HepG2 (cell line): ENCODE results near the gene TANGO2.

Experiments
- ASH2L ChIP-seq: fragments of 300-600, 200-600 bp; sonication (generic); IDR thresholded peaks from 2 replicates; pipeline ENCODE4 v1.7.0; 2017; ENCODE audit warnings: low read depth, mild to moderate bottlenecking, moderate library complexity, mixed read lengths, low read length; ENCODE audit not compliant: insufficient read length
- MAFF ChIP-seq: IDR thresholded peaks from 2 replicates; pipeline ENCODE4 v1.6.1; 2011; ENCODE audit warnings: low read depth, low read length, improper control_type of control experiment
- POLR2A ChIP-seq, 2 experiments: IDR thresholded peaks; 2 replicates each; pipeline ENCODE4 v1.6.1; 2011; ENCODE audit warnings: low read depth in 2 of 2, low read length in 2 of 2, mild to moderate bottlenecking in 1 of 2, moderate library complexity in 1 of 2; ENCODE audit not compliant: insufficient read depth in 1 of 2
- POLR2AphosphoS5 ChIP-seq: IDR thresholded peaks from 2 replicates; pipeline ENCODE4 v1.6.1; 2012; ENCODE audit warnings: low read depth, low read length
- ZMAT3 ChIP-seq: sonication (generic); formaldehyde crosslinking; conservative IDR thresholded peaks from 2 replicates; pipeline ENCODE4 v1.7.0; 2021; ENCODE audit warnings: missing genetic modification reagents
- ZNF792 ChIP-seq: IDR thresholded peaks from 2 replicates; pipeline ENCODE4 v1.6.1; 2016
- TF ChIP-seq, protein P1 (sequence below): sonication (generic); formaldehyde crosslinking; IDR thresholded peaks from 2 replicates; pipeline ENCODE4 v1.5.0; 2020; ENCODE audit warnings: mild to moderate bottlenecking, missing genetic modification reagents, moderate library complexity
- TF ChIP-seq, protein P2 (sequence below): fragments of 450-650 bp; IDR thresholded peaks from 2 replicates; pipeline ENCODE4 v1.6.1; 2017; ENCODE audit warnings: mild to moderate bottlenecking

DNA sequence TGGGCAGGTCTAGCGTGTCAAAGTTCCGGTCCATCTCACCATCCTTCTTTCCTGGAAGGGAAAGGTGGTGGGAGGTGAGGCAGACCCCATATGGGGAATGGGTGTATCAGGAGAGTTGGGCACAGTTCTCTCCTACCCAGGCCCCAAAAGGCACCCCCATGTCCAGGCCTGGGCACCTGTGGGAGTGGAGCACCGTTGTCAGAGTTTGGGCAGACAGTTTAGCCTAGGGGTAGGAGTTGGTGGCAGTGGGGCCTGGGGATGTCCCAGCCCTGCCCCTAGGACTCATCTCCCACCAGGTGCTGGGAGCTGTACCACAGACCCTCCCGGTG lies 45.2 kb upstream of the TANGO2 start:
- no peak for TF ChIP-seq ZMAT3 (CRISPR knock-in tag)
- no peak for TF ChIP-seq ZNF792 (CRISPR knock-in tag)
- TF ChIP-seq, protein P1, sequence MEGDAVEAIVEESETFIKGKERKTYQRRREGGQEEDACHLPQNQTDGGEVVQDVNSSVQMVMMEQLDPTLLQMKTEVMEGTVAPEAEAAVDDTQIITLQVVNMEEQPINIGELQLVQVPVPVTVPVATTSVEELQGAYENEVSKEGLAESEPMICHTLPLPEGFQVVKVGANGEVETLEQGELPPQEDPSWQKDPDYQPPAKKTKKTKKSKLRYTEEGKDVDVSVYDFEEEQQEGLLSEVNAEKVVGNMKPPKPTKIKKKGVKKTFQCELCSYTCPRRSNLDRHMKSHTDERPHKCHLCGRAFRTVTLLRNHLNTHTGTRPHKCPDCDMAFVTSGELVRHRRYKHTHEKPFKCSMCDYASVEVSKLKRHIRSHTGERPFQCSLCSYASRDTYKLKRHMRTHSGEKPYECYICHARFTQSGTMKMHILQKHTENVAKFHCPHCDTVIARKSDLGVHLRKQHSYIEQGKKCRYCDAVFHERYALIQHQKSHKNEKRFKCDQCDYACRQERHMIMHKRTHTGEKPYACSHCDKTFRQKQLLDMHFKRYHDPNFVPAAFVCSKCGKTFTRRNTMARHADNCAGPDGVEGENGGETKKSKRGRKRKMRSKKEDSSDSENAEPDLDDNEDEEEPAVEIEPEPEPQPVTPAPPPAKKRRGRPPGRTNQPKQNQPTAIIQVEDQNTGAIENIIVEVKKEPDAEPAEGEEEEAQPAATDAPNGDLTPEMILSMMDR, result no peak
- TF ChIP-seq POLR2AphosphoS5, result no peak
- no peak for TF ChIP-seq MAFF
- TF ChIP-seq, protein P2, sequence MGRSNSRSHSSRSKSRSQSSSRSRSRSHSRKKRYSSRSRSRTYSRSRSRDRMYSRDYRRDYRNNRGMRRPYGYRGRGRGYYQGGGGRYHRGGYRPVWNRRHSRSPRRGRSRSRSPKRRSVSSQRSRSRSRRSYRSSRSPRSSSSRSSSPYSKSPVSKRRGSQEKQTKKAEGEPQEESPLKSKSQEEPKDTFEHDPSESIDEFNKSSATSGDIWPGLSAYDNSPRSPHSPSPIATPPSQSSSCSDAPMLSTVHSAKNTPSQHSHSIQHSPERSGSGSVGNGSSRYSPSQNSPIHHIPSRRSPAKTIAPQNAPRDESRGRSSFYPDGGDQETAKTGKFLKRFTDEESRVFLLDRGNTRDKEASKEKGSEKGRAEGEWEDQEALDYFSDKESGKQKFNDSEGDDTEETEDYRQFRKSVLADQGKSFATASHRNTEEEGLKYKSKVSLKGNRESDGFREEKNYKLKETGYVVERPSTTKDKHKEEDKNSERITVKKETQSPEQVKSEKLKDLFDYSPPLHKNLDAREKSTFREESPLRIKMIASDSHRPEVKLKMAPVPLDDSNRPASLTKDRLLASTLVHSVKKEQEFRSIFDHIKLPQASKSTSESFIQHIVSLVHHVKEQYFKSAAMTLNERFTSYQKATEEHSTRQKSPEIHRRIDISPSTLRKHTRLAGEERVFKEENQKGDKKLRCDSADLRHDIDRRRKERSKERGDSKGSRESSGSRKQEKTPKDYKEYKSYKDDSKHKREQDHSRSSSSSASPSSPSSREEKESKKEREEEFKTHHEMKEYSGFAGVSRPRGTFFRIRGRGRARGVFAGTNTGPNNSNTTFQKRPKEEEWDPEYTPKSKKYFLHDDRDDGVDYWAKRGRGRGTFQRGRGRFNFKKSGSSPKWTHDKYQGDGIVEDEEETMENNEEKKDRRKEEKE, result no peak
- no peak for TF ChIP-seq ASH2L
- TF ChIP-seq POLR2A (IDR thresholded peaks at IDR 0.05; ENCODE audit: insufficient read depth in 1 of 2, low read depth in 2 of 2, low read length in 2 of 2), result no peak
